Retina (tissue), 1 donor: Measurements from ENCODE around the gene RFNG.

Experiments used
- DNase-seq: peaks from one replicate; pipeline ENCODE4 v3.0.0-alpha.2; 2016

RFNG gene

DNA sequence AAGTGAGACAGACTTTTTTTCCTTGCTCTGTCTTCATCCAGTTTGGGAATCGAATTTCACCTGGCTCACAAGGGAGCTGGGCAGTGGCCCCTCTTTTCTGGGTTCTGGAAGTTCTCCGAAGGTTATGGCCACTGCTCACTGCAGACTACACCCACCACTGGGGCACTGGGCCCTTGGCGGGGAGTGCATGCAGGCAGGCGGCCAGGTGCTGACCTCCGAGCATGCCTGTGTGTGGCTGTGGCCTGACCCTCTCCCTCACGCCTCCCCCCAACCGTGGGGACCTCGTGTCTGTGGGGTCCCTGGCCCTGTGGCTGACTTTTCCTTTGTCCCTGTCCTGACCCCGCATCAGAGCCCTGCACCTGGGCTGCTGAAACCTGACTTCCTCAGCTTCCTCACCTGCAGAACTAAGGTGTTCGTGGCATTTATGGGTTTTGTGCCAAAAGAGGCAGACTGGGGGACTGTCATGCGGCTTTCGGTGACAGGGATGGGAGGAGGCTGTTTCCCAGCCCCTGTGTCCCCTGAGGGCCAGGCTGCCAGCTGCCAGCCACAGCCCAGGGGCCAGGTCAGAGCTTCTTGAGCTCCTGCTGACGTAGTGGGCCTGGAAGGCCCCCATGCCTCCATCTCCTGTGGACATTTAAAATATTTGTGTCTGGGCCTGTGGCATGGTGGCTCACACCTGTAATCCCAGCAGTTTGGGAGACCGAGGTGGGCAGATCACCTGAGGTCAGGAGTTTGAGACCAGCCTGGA, 52.7 kb downstream of the RFNG start:
- no peak for DNase-seq

DNA sequence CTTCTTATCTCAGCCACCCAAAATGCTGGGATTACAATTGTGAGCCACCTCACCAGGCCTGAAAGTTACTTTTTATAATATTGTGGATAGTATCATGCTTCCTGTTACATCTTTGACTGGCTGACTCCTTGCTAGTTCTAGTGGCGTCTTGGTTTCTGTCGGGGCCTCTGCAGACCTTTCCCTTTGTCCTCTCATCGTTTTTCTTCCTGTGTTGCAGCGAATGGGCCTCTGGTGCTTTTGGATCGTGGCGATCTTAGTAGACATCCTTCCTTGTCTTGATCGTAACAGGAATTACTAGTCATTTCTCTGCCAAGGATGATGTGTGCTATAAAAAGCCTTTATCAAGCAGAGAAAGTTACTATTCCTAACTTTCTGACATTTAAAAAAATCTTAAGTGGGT, 53.4 kb downstream of the RFNG start:
- DNase-seq, result no peak
